Effector memory CD4-positive, alpha-beta T cell (primary cell): ENCODE results near the gene FAM163A.

ENCODE experiments used
- DNase-seq, 3 donors: peaks; one replicate each; pipeline ENCODE4 v3.0.0-alpha.2; 2020
- H3K27ac ChIP-seq: 2 replicates; pipeline ENCODE4 v1.7.0; 2013; ENCODE audit warnings: mild to moderate bottlenecking, low read length, moderate library complexity; ENCODE audit not compliant: insufficient read depth, poor library complexity, severe bottlenecking
- H3K27me3 ChIP-seq: replicated peaks from 2 replicates; pipeline ENCODE4 v1.7.0; 2013; ENCODE audit warnings: mild to moderate bottlenecking, low read length; ENCODE audit not compliant: insufficient read depth, control insufficient read depth, poor library complexity, severe bottlenecking
- H3K36me3 ChIP-seq: 2 replicates; pipeline ENCODE4 v1.7.0; 2013; ENCODE audit warnings: mild to moderate bottlenecking, low read length, moderate library complexity; ENCODE audit not compliant: control insufficient read depth, insufficient read depth
- H3K4me1 ChIP-seq: 2 replicates; pipeline ENCODE4 v1.7.0; 2013; ENCODE audit warnings: low read length, mild to moderate bottlenecking; ENCODE audit not compliant: control insufficient read depth, insufficient read depth, poor library complexity, severe bottlenecking
- H3K4me3 ChIP-seq: 2 replicates; pipeline ENCODE4 v1.7.0; 2013; ENCODE audit warnings: low read length, low read depth, mild to moderate bottlenecking; ENCODE audit not compliant: insufficient read depth, poor library complexity, severe bottlenecking
- H3K9me3 ChIP-seq: 2 replicates; pipeline ENCODE4 v1.7.0; 2013; ENCODE audit warnings: mild to moderate bottlenecking, low read length, moderate library complexity; ENCODE audit not compliant: control insufficient read depth

Gene FAM163A

GRCh38 chr1:179820226-179820970, 77.3 kb downstream of the FAM163A start:
- Histone ChIP-seq H3K4me1 (peaks cover 3% of the 10 kb centered on the region), H3K27ac (no peak overlapping the region), H3K4me3 (no peak overlapping the region), H3K27me3 (no peaks in the 10 kb centered on the region), H3K36me3 (no peaks in the 10 kb centered on the region), H3K9me3 (no peaks in the 10 kb centered on the region)
- no peak for DNase-seq

- no peaks in the 10 kb centered on the region for H3K9me3 ChIP-seq
- H3K27me3 ChIP-seq = no peaks in the 10 kb centered on the region
- no peaks in the 10 kb centered on the region for H3K36me3 ChIP-seq
- no peak overlapping the region for H3K27ac ChIP-seq
- no peaks in the 10 kb centered on the region for H3K4me1 ChIP-seq
- H3K4me3 ChIP-seq = no peak overlapping the region
- no peak for DNase-seq
These were observed 78.4 kb downstream of the FAM163A start for GRCh38 chr1:179821524-179821923.

- Histone ChIP-seq H3K27ac (no peak overlapping the region), H3K36me3 (no peaks in the 10 kb centered on the region), H3K4me3 (no peak overlapping the region), H3K27me3 (no peaks in the 10 kb centered on the region), H3K4me1 (no peaks in the 10 kb centered on the region), H3K9me3 (no peaks in the 10 kb centered on the region)
- DNase-seq = no peak
These were observed 79.0 kb downstream of the FAM163A start for GRCh38 chr1:179822065-179822464.

- H3K4me1 ChIP-seq = no peaks in the 10 kb centered on the region
- H3K27ac ChIP-seq = no peak overlapping the region
- no peaks in the 10 kb centered on the region for H3K36me3 ChIP-seq
- H3K27me3 ChIP-seq = no peaks in the 10 kb centered on the region
- H3K9me3 ChIP-seq = no peaks in the 10 kb centered on the region
- DNase-seq = no peak
- no peak overlapping the region for H3K4me3 ChIP-seq
These were observed 80.6 kb downstream of the FAM163A start for GRCh38 chr1:179823693-179824092.

GRCh38 chr1:179824265-179824664, 81.2 kb downstream of the FAM163A start:
- Histone ChIP-seq H3K4me3 (no peak overlapping the region), H3K27ac (no peak overlapping the region), H3K36me3 (no peaks in the 10 kb centered on the region), H3K4me1 (no peaks in the 10 kb centered on the region), H3K27me3 (no peaks in the 10 kb centered on the region), H3K9me3 (no peaks in the 10 kb centered on the region)
- no peak for DNase-seq

- H3K36me3 ChIP-seq = no peaks in the 10 kb centered on the region
- H3K4me3 ChIP-seq = no peak overlapping the region
- no peaks in the 10 kb centered on the region for H3K4me1 ChIP-seq
- H3K27ac ChIP-seq = no peak overlapping the region
- no peak for DNase-seq
- H3K9me3 ChIP-seq = no peaks in the 10 kb centered on the region
- no peaks in the 10 kb centered on the region for H3K27me3 ChIP-seq
These were observed 82.1 kb downstream of the FAM163A start for GRCh38 chr1:179825206-179825605.

GRCh38 chr1:179825798-179826460, 82.8 kb downstream of the FAM163A start:
- no peaks in the 10 kb centered on the region for H3K27me3 ChIP-seq
- no peak overlapping the region for H3K4me3 ChIP-seq
- no peaks in the 10 kb centered on the region for H3K9me3 ChIP-seq
- peaks cover 2% of the 10 kb centered on the region for H3K4me1 ChIP-seq
- no peak overlapping the region for H3K27ac ChIP-seq
- H3K36me3 ChIP-seq = no peaks in the 10 kb centered on the region
- DNase-seq = no peak

GRCh38 chr1:179826626-179827280, 83.7 kb downstream of the FAM163A start:
- H3K27ac ChIP-seq = no peak overlapping the region
- no peak for DNase-seq

GRCh38 chr1:179828554-179829110, 85.5 kb downstream of the FAM163A start:
- H3K9me3 ChIP-seq = no peaks in the 10 kb centered on the region
- no peak overlapping the region for H3K27ac ChIP-seq
- peaks cover 18% of the 10 kb centered on the region for H3K4me1 ChIP-seq
- no peak for DNase-seq
- H3K27me3 ChIP-seq = no peaks in the 10 kb centered on the region
- H3K4me3 ChIP-seq = no peak overlapping the region
- no peaks in the 10 kb centered on the region for H3K36me3 ChIP-seq

More at GRCh38 chr1:179826626-179827280, 83.7 kb downstream of the FAM163A start:
- Histone ChIP-seq H3K4me3 (no peak overlapping the region), H3K4me1 (peaks cover 10% of the 10 kb centered on the region), H3K27me3 (no peaks in the 10 kb centered on the region), H3K9me3 (no peaks in the 10 kb centered on the region), H3K36me3 (no peaks in the 10 kb centered on the region)

- no peak for DNase-seq
- Histone ChIP-seq H3K27ac (no peak overlapping the region), H3K4me3 (no peak overlapping the region), H3K27me3 (no peaks in the 10 kb centered on the region), H3K9me3 (no peaks in the 10 kb centered on the region), H3K36me3 (no peaks in the 10 kb centered on the region), H3K4me1 (peaks cover 18% of the 10 kb centered on the region)
These were observed 88.1 kb downstream of the FAM163A start for GRCh38 chr1:179831225-179831624.
